ENCODE results near the gene SLC25A21.
"Not testable (repeated sequence)": the region's sequence is repeated elsewhere in the genome, so short reads cannot be mapped to it uniquely, and the experiment has no call there.

The SLC25A21 gene

DNA sequence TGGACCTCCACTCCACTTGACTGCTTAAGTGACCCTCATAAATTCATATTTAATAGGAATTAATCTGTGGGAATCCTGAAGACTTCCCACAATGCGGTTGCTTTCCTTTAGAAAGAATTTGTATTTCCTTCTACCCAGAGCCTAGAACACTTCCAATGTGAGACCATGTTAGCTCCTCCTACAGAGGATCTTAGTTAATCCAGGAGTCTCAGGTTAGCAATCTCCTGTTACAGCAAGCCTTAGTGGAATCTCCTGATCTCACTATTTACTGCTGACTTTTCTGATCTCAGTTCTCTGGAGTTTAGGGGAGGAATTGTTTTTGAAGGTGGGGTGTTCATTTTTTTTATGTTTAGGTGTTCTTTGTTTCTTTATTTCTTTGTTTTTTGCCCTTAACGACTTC is 186.0 kb downstream of the SLC25A21 start:
- no peak for DNase-seq (ENCODE audit: low read depth in 2 of 2)

DNA sequence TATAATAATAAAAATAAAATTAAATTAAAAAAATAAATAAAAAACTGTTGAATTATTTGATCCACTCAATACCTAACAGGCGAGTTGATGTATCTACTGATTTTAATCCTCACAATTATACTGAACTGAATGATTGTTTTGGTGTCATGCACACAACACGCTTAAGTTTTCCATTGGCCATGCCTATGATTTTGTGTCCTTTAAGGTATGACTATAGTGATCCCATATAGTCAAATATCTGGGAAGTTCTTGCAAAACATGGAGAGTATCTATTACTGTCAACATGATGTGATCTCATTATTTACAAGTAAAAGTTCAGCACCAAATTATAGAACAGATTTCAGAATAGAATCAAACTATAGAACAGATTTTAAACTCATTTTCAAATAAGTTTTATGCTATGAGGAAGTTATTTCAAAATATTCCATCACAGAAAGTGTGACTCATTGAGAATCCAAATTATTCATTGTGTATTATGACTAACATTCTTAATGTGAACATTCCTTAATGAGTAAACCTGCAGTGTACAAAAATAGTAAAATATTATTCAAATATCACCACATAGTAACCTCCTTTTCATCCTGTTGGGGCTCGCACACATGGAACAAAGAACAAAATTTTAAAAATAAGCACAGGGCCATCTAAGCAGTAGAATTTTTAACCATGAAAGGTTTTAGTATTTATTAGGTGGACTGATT is 190.4 kb downstream of the SLC25A21 start:
- no peak for DNase-seq (ENCODE audit: low read depth in 2 of 2)

DNA sequence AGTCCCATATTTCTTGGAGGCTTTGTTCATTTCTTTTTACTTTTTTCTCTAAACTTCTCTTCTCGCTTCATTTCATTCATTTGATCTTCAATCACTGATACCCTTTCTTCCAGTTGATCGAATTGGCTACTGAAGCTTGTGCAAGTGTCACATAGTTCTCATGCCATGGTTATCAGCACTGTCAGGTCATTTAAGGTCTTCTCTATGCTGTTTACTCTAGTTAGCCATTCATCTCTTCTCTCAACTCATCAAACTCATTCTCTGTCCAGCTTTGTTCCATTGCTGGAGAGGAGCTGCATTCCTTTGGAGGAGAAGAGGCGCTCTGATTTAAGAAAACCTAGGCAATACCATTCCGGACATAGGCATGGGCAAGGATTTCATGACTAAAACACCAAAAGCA is 192.0 kb downstream of the SLC25A21 start:
- not testable (repeated sequence) for DNase-seq (ENCODE audit: low read depth in 2 of 2)

- DNase-seq (ENCODE audit: low read depth in 2 of 2), result no peak
Measured at GRCh38 chr14:36979863-36980262, 192.5 kb downstream of the SLC25A21 start.

DNA sequence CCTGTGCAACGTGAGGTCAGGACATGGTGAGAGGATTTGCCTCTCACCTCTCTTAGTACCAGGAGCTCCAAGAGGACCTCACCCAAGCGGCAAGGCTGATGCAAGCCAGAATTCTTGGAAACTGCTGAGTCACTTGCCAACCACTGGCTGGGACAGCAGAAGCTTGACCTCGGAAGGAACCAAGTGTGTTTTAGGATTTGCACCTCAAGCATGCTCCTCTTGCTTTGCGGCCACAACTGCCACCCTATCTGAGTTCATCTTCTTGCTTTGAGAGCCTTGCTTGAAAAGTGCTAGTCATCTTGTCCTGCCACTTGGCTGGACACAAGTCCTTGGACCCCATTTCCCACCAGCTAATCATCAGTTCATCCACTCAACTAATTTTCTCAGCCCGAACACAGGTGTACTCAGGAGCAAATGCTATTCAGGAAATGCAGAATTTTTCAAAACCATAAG is 195.8 kb downstream of the SLC25A21 start:
- no peak for DNase-seq (ENCODE audit: low read depth in 2 of 2)

DNA sequence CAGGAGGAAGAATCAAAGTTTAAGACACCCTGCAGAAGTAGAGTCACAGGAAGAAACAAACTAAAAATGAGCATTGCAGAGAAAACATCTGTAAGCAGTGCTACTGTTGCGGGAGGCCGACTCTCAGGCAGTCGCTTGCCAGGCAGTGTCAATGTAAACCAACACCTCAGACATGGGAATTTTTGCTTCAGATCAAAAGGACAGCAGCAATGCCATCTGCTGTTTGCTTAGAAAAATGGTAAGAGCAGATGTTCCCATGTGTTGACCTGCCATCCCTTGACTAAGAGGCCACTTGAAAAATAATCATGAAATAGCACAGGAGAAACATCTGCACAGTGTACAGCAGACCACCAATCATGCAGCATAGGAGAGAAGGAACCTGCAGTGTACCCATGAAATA is 196.6 kb downstream of the SLC25A21 start:
- no peak for DNase-seq (ENCODE audit: low read depth in 2 of 2)

GRCh38 chr14:36974985-36975384 is 197.4 kb downstream of the SLC25A21 start:
- no peak for DNase-seq (ENCODE audit: low read depth in 2 of 2)

DNA sequence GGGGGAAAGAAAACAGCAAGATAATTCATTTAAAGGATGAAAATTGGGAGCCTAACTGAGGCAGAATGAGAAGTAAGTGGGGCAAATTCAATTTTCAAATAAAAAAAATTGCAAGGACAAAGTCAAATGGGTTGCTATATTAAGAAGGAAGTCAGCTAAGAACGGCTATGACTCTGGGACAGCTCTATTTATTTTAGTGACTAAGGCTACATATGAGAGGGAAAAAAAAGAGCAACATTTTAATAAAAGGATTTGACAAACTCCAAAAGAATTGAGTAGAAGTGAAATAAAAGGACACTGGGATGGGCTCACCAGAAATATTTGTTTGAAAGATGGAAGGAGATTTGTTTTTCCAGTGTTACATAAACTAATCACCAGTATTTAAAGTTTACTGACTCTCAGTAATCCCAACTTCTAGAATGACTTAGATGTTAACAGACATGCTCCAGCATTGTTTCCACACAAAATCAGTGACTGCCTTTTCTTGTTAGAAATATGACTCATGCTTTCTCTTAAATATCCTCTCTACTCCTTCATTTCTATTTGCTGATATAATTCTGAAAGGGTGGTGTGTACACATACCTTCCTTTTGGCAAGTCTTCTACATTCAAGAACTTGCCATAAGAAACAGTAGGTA is 198.5 kb downstream of the SLC25A21 start:
- no peak for DNase-seq (ENCODE audit: low read depth in 2 of 2)

DNA sequence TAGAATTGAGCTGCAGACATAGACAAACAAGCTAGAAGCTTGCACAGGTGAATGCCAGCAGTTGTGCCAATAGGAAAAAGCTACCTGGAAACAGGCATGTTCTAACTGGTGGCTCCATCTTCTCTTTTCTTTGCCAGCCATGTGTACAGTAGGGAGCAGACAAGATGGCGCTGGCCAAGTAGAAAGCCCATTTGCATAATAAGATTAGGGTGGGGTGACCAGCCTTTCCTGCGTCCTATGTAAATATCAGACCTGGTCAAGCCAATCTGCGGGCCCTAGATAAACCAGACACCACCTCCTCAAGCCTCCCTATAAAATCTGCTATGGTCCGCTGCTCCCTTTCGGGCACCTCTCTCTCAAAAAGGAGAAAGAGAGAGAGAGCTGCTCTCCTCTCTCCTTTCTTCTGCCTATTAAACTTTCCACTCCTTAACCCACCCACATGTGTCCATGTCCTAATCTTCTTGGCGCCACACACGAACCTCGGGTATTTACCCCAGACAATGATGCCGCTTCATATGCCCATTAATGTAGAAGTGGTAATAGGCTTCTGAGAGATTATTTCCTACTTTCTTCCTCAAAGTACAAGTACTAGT is 201.0 kb downstream of the SLC25A21 start:
- no peak for DNase-seq (ENCODE audit: low read depth in 2 of 2)

- DNase-seq (ENCODE audit: low read depth in 2 of 2), result no peak
Measured at GRCh38 chr14:36967892-36968555, 204.4 kb downstream of the SLC25A21 start.

DNA sequence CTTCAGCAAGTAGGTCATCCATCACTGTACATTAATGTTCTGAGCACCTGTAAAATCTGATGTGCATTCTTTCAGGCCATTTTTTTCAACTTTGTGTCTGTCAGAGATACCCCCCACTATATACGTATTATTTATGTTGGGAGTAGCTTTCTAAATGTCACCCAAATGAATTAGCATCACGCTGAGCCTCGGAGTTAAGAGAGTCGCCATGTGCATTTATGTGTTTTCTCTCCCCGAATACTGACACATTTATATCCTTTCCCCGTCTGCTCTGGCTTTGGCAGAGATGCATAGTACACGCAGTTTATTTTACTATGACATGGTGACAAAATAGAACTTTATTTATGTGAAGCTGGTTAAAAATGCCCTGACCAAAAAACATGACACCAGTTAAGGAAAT is 216.4 kb downstream of the SLC25A21 start:
- DNase-seq (ENCODE audit: low read depth in 2 of 2), result no peak

DNA sequence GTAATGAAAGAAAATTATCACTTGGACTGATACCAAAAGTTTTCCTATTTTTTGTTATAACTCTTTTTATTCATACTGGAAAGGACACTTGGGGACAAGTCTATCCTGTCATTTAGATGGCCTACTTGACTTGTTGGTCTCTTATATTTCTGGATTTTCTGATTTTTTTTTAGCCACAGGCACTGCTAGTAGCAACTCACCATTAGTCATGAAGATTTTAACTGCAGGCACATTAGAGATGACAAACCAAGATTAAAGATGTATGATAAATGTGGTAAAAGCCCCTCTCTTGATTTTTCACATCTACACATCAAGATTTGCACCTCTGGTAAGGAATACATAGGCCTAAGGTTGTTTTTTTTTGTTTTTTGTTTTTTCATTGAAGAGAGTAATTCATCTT is 217.0 kb downstream of the SLC25A21 start:
- DNase-seq (ENCODE audit: low read depth in 2 of 2), result no peak

DNA sequence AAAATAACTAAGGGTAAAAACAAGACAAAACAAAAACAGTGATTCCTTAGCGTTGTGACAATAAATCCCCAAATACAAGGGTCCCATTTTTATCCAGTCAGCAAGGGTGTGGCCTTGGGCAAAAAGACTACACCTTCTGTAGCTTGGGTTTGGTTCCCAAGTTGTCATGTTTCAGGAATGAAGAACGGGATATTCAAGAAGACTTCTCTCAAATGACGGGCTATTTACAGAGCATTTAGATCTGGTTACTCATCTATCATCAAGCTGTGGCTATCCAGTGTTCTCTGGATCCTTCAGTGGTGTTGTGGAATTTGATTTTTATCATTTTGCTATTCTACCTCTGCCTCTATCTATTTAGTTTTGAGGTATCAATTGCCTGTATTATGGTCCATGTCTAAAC is 219.7 kb downstream of the SLC25A21 start:
- DNase-seq (ENCODE audit: low read depth in 2 of 2), result no peak

DNA sequence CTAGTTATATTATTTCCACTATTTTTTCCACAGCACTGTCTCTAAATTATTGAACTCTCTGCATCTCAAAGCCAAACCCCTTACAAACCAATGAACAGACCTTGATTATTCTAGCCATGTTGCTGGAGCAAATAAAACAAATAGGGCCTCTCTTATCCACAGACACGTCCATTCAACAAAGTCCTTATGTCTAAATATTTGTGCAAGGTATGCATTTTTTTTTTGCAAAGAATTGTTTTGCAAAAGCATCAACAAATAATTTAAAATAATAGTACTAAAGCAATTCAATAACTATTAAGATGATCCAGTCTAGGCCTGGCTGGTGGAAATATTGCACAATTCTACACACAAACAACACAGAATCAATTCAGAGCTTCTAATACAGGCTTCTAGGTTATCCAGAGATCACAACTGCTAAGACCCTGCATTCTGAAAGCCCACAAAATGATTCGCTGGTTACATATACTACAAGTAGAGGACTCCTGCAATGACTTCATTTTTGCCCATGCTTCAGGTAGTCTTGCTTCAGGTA is 221.0 kb downstream of the SLC25A21 start:
- DNase-seq (ENCODE audit: low read depth in 2 of 2), result no peak

GRCh38 chr14:36950812-36951211 is 221.6 kb downstream of the SLC25A21 start:
- DNase-seq (ENCODE audit: low read depth in 2 of 2), result no peak

GRCh38 chr14:36949371-36949770 is 223.0 kb downstream of the SLC25A21 start:
- DNase-seq (ENCODE audit: low read depth in 2 of 2), result no peak

DNA sequence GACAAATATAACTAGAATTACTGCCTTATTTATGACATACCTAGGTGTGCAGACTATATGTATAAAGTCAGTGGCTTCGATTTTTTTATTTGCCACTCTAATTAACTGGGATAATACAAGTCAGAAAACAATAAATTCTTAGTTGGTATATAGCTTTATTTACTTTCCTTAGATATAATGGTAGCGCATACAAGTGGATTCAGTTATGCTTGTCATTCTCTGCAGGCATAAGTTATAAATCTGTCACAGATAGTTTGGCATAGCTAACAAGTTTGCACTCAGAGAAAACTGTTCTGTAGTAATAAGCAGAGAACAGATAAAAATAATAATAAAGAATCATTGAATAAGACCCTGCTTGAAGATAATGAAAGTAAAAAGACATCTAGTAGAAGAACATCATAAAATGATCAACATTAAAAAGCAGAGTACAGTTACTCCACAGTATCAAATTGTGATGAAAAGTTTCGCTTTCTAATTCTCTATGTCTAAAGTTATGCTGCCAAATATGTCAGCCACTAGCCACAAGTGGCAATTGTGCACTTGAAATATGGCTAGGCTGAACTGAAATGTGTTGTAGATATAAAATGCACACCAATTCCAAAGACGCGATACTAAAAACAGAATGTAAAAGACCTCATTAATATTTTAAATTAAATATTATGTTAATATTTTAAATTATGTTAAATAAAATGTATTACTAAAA is 224.1 kb downstream of the SLC25A21 start:
- DNase-seq (ENCODE audit: low read depth in 2 of 2), result no peak

GRCh38 chr14:36947362-36947761 is 225.0 kb downstream of the SLC25A21 start:
- no peak for DNase-seq (ENCODE audit: low read depth in 2 of 2)

DNA sequence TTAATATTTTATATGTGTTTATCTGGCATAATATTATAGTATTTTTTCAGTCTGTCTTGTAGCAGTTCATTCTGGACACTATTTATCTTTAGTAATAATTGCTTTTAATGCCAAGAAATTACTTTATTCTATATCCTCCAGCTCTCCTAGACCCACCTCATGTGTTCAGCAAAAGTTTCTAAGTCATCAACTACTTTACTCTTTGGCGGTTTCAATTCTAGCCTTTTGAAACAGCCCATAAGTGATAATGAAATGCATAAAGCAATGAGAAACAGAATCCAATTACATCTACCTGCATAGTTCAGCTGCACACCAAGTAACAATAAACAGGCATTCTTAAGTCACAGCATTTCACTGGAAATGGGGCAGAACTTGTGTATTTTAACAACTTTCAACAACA is 225.5 kb downstream of the SLC25A21 start:
- DNase-seq (ENCODE audit: low read depth in 2 of 2), result no peak

GRCh38 chr14:36944307-36945010 is 227.9 kb downstream of the SLC25A21 start:
- no peak for DNase-seq (ENCODE audit: low read depth in 2 of 2)
